ENCODE data around the gene DUSP14.
"Not testable (repeated sequence)": the region's sequence is repeated elsewhere in the genome, so short reads cannot be mapped to it uniquely, and the experiment has no call there.

The DUSP14 gene, protein sequence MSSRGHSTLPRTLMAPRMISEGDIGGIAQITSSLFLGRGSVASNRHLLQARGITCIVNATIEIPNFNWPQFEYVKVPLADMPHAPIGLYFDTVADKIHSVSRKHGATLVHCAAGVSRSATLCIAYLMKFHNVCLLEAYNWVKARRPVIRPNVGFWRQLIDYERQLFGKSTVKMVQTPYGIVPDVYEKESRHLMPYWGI

DNA sequence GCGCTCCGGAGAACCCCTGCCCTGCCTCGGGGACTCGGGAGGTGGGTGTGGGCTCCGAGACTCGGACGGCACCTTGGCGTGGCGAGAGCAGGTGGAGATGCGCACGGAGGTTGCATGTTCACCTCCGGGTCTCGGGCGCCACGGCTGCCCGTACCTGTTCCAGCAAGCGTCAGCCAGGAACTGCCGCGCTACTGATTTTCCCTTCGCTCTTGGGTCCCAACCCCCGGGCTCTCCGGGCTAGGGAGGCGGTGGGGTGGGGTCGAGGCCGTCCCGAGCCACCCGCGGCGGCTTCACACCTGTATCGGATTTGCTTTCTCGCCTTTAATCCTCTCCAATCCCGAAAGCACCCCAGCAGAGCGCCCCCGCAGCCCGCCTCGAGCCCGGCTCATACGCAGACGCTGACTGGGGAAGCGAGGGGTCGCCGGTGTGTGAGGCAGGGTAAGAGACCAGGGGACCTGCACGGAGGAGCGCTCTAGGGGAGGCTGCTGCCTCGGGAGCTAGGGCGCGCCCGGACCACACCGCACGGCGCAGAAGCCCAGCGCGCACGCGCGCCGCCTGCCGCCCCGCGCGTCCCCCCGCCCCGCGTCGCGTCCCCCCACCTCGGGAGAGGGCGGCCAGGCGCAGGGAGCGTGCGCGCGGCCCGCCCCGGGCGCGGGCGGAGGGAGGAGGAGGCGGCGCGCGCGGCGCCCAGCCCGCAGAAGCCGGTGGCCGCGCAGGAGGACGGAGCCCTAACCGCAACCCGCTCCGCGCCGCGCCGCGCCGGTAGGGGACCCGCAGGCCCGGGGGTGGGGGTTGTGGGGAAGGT is at the start of gene DUSP14:
TSS of gene DUSP14 (plus strand) at position 695 of the 805 bp plus-strand sequence. CDS start 22,382 bp downstream, outside the sequence.
- DNase-seq: peak; percentile 88

DNA sequence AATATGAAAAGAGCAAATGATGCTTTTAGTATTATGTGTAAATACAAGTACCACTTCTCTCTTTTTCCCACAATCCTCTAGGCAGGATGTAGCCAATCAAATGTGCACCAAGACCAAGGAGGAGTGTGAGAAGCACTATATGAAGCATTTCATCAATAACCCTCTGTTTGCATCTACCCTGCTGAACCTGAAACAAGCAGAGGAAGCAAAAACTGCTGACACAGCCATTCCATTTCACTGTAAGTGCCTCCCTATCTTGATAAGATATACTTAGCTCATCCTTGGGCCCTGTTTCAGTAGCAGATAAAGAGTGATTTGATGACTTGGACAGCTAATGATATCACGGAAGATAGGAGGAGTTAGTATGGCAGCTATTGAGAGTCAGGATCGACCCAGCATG is 49.3 kb upstream of the DUSP14 start:
- no peak for DNase-seq

DNA sequence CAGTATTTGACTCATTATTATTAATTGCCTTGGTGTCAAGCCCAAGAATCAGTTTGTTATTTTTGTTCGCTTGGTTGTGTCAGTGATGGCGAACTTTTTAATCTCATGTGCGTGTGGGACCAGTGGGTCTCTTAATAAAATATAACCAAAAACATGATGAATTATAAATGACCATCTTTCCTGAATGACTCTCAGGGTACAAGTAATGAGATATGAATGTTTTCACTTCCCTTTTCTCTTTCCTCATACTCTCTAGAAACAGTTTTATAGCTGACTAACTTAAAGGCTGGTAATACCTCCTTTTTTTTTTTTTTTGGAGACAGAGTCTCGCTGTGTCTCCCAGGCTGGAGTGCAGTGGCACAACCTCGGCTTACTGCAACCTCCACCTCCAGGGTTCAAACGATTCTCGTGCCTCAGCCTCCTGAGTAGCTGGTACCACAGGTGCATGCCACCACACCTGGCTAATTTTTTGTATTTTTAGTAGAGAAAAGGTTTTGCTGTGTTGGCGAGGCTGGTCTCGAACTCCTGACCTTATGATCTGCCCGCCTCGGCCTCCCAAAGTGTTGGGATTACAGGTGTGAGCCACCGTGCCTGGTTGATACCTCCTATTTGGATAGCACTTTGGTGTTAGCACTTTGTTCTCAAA is 48.2 kb upstream of the DUSP14 start:
- DNase-seq: not testable (repeated sequence)

DNA sequence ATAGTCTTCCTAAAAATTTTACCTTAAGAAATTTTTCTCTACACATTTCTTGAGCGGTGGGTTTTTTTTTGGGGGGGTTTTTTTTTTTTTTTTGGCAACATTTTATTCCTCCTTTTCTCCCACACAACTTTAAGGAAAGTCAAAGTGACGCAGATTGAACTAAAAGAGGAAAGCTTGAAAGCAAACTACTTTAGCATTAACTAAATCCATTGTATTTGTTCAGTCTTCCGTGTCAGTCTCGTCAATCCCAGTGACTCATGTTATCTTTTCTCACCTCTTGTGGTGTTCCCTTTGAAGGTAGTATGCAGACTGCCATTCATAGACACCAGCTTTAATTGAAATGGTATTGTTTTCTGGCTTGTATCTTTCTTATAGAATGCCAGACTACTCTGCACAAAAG is 43.7 kb upstream of the DUSP14 start:
- DNase-seq: peak; percentile 43

DNA sequence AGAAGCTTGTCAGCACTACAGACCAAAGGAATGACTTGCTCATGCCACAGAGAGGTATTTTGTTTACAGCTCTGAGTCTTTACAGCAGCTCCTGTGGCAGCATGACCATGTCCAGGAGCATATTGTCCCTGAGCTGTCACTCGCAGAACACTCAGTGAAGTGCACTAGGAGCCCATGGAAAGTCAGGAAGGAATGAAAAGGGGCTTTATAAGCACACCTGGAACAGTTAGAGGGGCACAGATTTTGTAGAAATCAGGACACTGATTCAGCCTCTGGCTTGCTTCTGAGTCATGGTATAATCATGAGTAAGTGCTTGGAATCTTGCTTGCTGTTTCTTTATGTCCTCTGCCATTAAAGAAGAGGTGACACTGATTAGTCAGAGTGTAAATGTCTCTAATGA is 42.0 kb upstream of the DUSP14 start:
- no peak for DNase-seq

DNA sequence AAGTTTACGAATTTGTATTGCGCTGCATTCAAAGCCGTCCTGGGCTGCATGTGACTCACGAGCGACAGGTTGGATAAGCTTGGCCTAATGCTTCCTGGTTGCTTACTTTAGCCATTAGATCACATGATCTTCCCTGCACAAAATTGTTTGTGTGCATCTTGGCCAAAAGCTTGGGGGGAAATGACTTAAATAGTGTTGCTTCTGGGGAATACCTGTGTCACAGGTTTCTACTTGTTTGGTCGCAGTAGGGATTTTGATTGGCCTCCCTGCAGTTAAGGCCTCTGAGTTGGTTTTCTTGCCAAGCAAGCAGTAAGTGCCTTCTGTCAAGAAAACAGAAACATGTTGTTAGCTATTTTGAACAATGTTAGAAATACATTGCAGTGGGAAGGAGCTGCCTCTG is 39.6 kb upstream of the DUSP14 start:
- no peak for DNase-seq

DNA sequence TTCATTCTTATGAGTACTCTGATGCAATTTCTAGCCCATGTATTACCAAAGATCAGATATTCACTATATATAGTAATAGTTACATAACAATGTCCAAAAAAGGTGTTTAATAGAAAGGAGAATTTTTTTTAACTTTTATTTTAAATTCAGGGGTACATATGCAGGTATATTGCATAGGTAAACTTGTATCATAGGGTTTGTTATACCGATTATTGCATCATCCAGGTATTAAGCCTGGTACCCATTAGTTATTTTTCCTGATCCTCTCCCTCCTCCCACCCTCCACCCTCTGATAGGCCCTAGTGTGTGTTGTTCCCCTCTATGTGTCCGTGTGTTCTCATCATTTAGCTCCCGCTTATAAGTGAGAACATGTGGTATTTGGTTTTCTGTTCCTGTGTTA is 31.9 kb upstream of the DUSP14 start:
- DNase-seq: not testable (repeated sequence)

DNA sequence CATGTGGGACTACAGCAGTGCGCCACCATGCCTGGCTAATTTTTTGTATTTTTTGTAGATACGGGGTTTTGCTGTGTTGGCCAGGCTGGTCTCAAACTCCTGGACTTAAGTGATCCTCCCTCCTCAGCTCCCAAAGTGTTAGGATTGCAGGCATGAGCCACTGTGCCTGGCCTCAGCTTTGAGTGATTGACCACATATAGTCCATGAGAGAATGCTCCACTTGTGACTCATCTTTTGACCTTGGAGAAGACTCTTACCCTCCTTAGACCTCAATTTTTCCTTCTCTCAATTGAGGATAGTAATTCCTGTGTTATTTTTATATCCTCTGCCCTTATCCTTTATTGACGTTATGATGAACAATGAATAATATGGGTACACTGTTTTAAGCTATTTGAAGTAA is 30.9 kb upstream of the DUSP14 start:
- no peak for DNase-seq

DNA sequence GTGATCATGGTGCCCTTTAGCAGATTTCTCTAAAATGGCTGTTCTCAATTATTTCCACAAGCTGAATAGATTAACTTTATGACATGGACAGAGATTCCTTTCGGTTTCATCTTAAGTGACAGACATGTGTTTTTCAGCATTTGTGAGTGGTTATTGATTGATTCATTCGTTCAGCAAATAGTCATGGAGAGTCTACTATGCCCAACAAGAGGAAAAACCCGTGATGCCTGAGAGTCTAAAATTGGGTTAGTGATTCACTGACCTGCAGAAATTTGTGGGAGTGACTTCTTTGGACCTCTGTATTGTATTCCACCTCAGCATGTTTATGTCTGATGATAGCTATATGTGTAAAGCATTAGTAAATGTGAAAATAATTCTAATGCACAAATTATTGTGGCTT is 28.0 kb upstream of the DUSP14 start:
- no peak for DNase-seq

DNA sequence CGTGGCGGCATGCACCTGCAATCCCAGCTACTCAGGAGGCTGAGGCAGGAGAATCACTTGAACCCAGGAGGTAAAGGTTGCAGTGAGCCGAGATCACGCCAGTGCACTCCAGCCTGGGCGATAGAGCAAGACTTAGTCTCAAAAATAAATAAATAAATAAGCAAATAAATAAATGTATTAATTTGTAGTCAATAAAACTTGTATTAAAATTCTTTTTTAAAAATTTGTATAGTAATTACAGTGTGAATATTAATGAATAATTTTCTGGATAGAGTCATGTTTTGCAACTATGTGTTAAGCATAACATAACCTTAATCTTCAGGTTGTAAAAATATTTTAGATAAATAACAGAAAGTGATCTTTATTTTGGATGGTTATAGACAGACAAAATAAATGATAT is 27.2 kb upstream of the DUSP14 start:
- no peak for DNase-seq

DNA sequence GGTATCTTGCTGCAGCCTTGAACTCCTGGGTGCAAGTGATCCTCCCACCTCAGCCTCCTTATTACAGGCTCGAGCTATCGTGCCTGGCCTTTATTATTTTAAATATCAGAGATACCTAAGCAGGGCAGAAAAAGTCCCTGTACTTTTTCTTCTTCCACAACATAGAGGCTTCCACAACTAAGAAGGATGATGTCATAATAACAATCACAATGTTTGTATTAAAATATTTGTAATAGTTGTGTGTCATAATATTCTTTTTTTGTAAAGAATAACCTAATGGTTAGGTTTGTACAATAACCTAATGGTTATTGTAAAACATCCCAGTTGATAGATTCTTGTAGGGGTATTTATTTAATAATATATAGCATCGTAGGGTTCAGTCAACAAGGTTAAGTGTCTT is 26.7 kb upstream of the DUSP14 start:
- no peak for DNase-seq

DNA sequence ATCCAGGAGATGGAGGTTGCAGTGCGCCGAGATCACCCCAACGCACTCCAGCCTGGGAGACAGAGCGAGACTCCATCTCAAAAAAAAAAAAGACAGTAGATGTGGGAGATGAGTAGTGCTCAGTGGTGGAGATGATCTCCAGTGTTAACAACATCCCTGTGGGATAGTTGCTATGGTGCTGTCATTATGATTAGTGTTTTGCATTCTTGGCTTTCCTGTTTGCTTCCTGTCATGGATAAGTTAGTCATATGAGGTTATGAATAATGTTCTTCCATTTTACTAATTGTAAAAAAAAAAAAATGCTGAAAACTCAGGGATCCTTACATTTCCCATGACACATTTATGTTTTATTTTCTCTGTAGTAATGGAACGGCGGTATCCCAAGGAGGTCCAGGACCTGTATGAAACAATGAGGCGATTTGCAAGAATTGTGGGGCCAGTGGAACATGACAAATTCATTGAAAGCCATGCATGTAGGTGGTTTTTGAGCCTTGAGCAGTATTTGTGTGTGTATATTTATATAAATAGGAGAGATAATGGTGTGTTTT is 24.5 kb upstream of the DUSP14 start:
- DNase-seq: no peak

DNA sequence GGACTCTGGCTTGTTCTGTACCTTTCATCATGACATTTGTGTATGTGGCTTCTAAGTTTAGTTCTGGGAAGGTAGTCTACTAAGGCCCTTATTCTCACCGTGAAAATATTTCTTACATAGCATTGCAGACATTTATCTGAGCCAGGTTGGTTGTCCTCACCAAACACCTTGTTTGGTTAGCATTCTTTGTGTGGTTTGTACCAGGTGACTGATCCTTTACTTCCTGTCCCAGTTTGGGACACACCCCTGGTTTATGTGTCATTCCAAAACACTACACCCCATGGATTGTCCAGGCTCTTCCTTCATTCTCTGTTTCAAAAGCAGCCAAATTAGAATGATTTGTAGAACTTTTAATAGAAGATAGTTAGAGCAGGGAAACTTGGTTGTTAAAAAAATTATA is 23.2 kb upstream of the DUSP14 start:
- DNase-seq: no peak

DNA sequence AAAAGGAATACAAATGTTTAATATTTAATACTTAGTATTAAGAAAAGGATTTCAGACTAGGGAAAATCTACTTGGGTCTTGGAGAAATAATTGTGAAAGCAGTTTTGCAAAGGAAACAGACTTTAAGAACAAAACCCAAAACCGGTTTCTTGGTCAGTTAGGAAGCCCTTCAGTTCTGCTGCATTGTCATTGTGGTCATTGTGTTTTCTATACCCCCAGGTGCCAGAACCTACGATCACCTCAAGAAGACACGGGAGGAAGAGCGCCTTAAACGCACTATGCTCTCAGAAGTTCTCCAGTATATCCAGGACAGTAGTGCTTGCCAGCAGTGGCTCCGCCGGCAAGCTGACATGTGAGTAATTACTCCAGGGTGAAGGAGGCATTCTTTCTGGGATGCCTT is 19.5 kb upstream of the DUSP14 start:
- no peak for DNase-seq

DNA sequence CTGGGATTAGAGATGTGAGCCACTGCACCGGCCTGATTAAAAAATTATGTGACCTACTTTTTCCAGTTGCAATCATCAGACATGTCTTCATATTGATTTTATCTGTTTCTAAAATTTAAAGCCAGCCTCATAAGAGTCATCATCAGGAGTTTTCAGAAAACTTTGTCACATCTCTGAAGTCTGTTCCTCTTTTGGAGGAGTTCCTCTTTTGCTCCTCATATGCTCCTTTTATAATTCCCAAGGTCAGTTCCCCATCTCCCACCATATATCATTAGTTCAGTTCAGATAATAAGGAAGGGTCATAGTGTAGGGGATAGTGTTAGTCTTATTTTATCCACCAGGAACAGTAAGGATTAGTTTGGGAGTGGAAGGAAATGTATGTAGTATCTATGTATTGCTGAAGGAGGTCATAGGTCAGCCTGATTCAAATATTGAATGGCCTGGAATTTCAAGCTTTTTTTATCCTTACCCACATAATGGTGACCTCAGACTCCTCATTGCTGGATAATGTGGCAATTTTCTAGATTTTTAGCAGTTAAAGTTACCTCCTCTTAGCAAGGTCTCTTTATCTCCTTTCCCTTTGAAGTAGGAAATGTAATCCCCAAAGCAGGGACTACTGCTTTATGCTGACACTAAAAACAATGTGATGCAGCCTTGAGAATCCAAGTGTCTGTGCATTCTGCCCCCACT is 13.8 kb upstream of the DUSP14 start:
- DNase-seq: no peak

DNA sequence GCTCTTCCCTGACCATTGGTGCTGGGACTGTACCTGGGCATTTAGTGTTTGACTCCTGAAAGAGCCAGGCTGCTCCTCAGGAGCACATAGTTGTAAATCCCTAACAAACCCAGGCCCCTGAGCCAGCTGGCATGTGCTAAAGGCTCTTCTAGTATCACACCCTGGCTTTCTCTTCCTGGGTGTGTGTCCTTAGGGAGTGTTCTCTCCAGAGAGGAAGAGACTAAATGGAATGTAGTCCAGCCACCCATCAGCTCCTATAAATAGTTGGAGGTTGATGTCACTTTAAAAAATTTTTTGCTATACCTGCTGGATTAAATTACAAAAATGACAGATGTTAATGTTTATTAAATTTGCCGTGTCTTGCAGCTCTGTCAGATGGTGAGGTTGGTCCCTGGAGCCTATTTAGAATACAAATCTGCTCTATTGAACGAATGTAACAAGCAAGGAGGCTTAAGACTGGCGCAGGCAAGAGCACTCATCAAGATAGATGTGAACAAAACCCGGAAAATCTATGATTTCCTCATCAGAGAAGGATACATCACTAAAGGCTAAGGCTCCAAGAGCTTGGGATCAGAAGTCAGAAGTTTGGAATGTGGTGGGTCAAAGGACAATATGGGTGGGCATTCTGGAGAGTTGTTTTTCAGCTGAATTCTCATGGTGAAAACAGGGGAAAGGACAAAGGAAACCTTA is 13.1 kb upstream of the DUSP14 start:
- DNase-seq: no peak

DNA sequence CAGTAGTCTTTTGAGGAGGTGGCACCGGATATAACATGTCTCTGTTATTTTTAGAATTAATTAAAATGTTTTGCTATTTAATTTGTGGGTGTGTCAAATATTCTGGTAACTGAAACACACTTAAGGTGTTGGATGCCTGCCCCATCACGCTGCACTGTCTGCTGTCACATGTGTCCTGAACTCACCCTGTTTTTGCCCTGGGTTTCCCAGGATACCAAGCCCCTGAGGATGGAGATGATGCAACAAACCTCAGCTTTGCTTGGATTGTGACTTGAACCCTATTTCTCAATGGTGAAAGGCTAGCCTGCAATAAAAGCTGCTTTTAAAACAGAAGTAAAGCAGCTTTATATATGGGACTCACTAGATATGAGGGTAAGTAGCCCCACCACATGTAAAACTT is 11.5 kb upstream of the DUSP14 start:
- DNase-seq: no peak

DNA sequence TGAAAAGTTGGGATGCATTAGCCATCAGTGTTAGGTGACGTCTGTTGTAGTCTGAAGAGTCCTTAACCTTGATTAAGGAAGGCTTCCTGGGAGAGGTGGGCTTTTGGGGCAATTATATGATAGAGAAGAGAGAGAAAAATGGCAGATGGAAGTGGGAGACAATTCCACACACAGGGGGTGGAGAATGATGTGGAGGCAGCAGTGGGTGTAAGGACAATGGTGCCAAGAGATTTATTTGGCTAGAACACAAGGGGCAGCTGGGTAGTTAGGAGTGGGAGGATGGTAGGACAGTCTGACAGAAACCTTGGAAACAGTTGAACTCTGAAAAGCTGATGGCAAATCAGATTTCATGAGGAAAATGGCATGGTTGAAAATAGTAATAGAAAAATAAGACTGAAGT is 10.7 kb upstream of the DUSP14 start:
- no peak for DNase-seq

DNA sequence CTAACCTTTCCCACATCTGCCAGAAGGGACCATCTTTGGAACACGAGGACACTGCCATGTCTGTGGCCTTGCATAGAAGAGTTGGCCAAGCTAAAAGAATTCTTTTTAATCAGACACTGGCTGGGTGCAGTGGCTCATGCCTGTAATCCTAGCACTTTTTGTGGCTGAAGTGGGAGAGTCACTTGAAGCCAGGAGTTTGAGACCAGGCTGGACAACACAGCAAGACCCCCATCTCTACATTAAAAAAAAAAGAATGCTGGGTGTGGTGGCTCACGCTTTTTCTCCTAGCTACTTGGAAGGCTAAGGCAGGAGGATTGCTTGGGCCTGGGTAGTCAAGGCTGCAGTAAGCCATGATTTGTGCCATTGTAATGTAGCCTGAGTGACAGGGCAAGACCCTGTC is 9.3 kb upstream of the DUSP14 start:
- no peak for DNase-seq

DNA sequence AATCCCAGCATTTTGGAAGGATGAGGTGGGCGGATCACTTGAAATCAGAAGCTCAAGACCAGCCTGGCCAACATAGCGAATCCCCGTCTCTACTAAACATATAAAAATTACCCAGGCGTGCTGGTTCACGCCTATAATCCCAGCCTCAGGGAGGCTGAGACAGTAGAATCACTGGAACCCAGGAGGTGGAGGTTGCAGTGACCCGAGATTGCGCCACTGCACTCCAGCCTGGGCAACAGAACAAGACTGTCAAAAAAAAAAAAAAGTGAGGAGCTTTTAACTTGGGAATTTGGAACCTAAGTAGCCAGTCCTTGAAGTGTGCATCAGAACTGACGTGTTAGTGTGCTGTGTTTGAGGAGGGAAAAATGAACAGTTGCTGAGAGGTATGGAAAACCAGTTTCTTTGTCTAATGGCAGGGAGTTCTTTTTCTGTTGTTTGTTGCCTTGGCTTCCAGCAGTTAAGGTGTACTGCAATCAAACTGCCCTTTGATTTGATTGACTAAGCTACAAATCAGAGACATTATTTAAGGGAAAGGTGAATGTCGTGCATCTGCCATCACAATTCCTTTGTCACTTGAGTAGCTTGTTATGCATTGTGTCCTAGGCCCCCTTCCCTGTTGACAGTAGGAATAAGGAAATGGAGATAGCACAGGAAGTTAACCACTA is 8.6 kb upstream of the DUSP14 start:
- DNase-seq: no peak

DNA sequence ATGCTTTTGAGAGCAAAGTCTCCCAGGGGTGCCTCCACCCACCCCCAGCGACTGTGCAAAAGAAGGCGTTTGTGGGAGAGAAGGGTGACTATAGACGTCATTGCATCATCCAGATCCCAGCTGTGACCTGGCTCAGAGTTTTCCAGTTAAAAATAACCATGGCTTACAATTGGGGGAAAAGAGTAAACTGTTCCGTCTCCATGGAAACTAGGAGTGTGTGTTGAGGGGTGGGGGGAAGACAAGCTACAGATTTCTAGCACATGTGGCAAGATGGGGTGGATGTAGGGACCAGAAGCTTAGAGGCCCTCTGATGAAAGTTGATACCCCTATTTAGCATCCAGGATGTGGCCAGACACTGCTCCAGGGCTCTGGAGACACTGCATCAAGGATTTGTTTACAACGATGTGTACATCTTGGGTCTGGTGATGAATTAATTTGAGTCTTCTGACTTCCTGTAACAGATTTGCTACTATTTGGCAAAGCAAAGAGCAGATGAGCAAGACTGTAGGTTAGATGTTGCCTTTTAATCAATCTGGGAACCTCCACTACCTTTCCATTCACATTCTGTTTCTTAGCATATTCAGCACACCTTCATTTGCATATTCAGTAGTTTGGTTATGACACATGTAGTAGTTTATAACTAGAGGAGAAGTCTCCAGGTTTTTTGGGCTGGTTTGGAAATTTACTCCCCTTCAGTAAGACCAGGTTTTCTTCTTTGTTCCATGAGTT is 6.2 kb upstream of the DUSP14 start:
- no peak for DNase-seq

All from NCI-H146 (cell line).